HepG2 (cell line): Measurements from ENCODE around the gene SATB1. TPM values are rescaled to one million over a fixed set of nuclear protein-coding genes. Genes with fewer than 3 reads are reported as not detected.

Source experiments
- ATAC-seq: fragments of 200-7000 bp; cut with Tn5 transposase; 3 replicates; pipeline ENCODE4 v1.9.1; 2020; ENCODE audit warnings: mild to moderate bottlenecking, moderate library complexity
- BruUV-seq: library from RNA; stranded (reverse); fragments of 400-500 nt; replicated peaks from 2 replicates; lab custom pipeline; 2021; lab: Mats Ljungman, UMichigan
- CTCF ChIA-PET: fragments of 300-600 bp; formaldehyde crosslinking; extraction: SDS; loops from one replicate; lab custom pipeline; 2021; ENCODE audit warnings: low total read pairs, inconsistent platforms, low intra/inter-chr PET ratio; lab: Yijun Ruan, JAX
- POLR2A ChIA-PET: fragments of 350-600 bp; sonication (Branson Sonifier 250); formaldehyde crosslinking; loops from one replicate; lab custom pipeline; 2020; ENCODE audit warnings: antibody characterized with exemption, inconsistent platforms; lab: Yijun Ruan, JAX
- DNase-seq: peaks from one replicate; pipeline ENCODE4 v3.0.0-alpha.2; 2015; ENCODE audit warnings: low spot score
- FAIRE-seq: peaks from 3 replicates; lab custom pipeline; 2011; peaks lifted over from hg19 to GRCh38; lab: Jason Lieb, UNC
- H2AFZ ChIP-seq: one replicate; pipeline ENCODE4 v1.6.1; 2011; ENCODE audit warnings: low read length, inconsistent platforms
- H3K27ac ChIP-seq: fragments of 300-600 bp; 3 replicates; pipeline ENCODE4 v1.8.0; 2011; ENCODE audit warnings: mixed run types, mild to moderate bottlenecking, mixed read lengths, low read length, inconsistent platforms; ENCODE audit not compliant: insufficient read depth; ENCODE audit errors: extremely low read length
- H3K27me3 ChIP-seq, 2 experiments: fragments of 200-600 bp in 1 of 2; 2 replicates in 1 of 2; 3 replicates in 1 of 2; pipeline versions ENCODE4 v1.6.0 to v1.8.0; 2011; ENCODE audit warnings: low read length in 2 of 2, mild to moderate bottlenecking in 2 of 2, moderate library complexity in 2 of 2, inconsistent platforms in 1 of 2; ENCODE audit not compliant: insufficient read depth in 2 of 2, control insufficient read depth in 1 of 2
- H3K36me3 ChIP-seq, 2 experiments: fragments of 200-600 bp in 1 of 2; replicated peaks in 1 of 2; 2 replicates in 1 of 2; 3 replicates in 1 of 2; pipeline versions ENCODE4 v1.5.1 to v1.8.0; 2011; ENCODE audit warnings: low read length in 2 of 2, inconsistent platforms in 1 of 2; ENCODE audit not compliant: insufficient read depth in 2 of 2, control insufficient read depth in 1 of 2
- H3K4me1 ChIP-seq: 2 replicates; pipeline ENCODE4 v1.5.1; 2012; ENCODE audit warnings: low read length, inconsistent platforms; ENCODE audit not compliant: insufficient read depth
- H3K4me2 ChIP-seq: 2 replicates; pipeline ENCODE4 v1.6.0; 2011; ENCODE audit warnings: low read depth, low read length, inconsistent platforms
- H3K4me3 ChIP-seq, 3 experiments: fragments of 200-600 bp in 1 of 3; sonication (generic), shearing (Covaris generic) in 1 of 3; replicated peaks in 1 of 3; 2 replicates each; pipeline ENCODE4 v1.5.1; 2011 to 2016; ENCODE audit warnings: low read length in 3 of 3, inconsistent platforms in 2 of 3, low read depth in 2 of 3, mild to moderate bottlenecking in 2 of 3, control low read depth in 1 of 3, mixed read lengths in 1 of 3; ENCODE audit not compliant: insufficient read depth in 1 of 3
- H3K79me2 ChIP-seq: one replicate; pipeline ENCODE4 v1.6.1; 2011; ENCODE audit warnings: low read length, inconsistent platforms; ENCODE audit not compliant: insufficient read depth
- H3K9ac ChIP-seq: 2 replicates; pipeline ENCODE4 v1.6.0; 2011; ENCODE audit warnings: mild to moderate bottlenecking, low read depth, low read length, inconsistent platforms; ENCODE audit not compliant: insufficient read depth
- H3K9me3 ChIP-seq: 2 replicates; pipeline ENCODE4 v1.5.1; 2012; ENCODE audit warnings: mild to moderate bottlenecking, low read length
- H4K20me1 ChIP-seq: 2 replicates; pipeline ENCODE4 v1.6.0; 2011; ENCODE audit warnings: inconsistent platforms, mild to moderate bottlenecking, low read length, moderate library complexity; ENCODE audit not compliant: insufficient read depth
- EP300 ChIP-seq, 3 experiments: sonication (generic) in 1 of 3; formaldehyde crosslinking in 1 of 3; IDR thresholded peaks; 2 replicates each; pipeline versions ENCODE4 v1.5.1 to v1.6.1; 2011 to 2020; ENCODE audit warnings: low read depth in 2 of 3, low read length in 2 of 3, borderline replicate concordance in 1 of 3, improper control_type of control experiment in 1 of 3, mild to moderate bottlenecking in 1 of 3, missing genetic modification reagents in 1 of 3, moderate library complexity in 1 of 3
- HMG20B ChIP-seq: conservative IDR thresholded peaks from 2 replicates; pipeline ENCODE4 v1.6.1; 2016; ENCODE audit warnings: missing genetic modification reagents, missing compliant biosample characterization
- JUNB ChIP-seq: sonication (generic); formaldehyde crosslinking; IDR thresholded peaks from 2 replicates; pipeline ENCODE4 v1.8.0; 2022; ENCODE audit warnings: missing genetic modification reagents, mild to moderate bottlenecking, borderline replicate concordance
- LBX2 ChIP-seq: sonication (generic); formaldehyde crosslinking; IDR thresholded peaks from 2 replicates; pipeline ENCODE4 v1.5.0; 2020; ENCODE audit warnings: missing genetic modification reagents, mild to moderate bottlenecking, borderline replicate concordance
- PATZ1 ChIP-seq: sonication (generic); formaldehyde crosslinking; IDR thresholded peaks from 2 replicates; pipeline ENCODE4 v1.4.0; 2020; ENCODE audit warnings: missing genetic modification reagents
- ZBTB49 ChIP-seq: sonication (generic); formaldehyde crosslinking; IDR thresholded peaks from 2 replicates; pipeline ENCODE4 v1.4.0; 2020; ENCODE audit warnings: missing genetic modification reagents, borderline replicate concordance
- ZNF142 ChIP-seq: sonication (generic); formaldehyde crosslinking; IDR thresholded peaks from 2 replicates; pipeline ENCODE4 v1.4.0; 2020; ENCODE audit warnings: missing genetic modification reagents
- ZNF564 ChIP-seq: sonication (generic); formaldehyde crosslinking; IDR thresholded peaks from 2 replicates; pipeline ENCODE4 v1.8.1; 2023; ENCODE audit warnings: mild to moderate bottlenecking, missing genetic modification reagents
- ZNF75D ChIP-seq: sonication (generic); formaldehyde crosslinking; IDR thresholded peaks from 2 replicates; pipeline ENCODE4 v1.8.1; 2023; ENCODE audit warnings: missing genetic modification reagents, mild to moderate bottlenecking, borderline replicate concordance
- WGBS: methylation state at CpG from one replicate; pipeline ENCODE4 v1.1.6; 2017; ENCODE audit warnings: low lambda C conversion rate; 5-methylcytosine and 5-hydroxymethylcytosine counted together
- in situ Hi-C: cut with HindIII; loops from 2 replicates; pipeline ENCODE4 v1.10.0; 2017; ENCODE audit warnings: low pct_unique_long_range_greater_than_20kb; ENCODE audit not compliant: extremely low pct_ligation_motif_present
- intact Hi-C: fragments of 100-400 bp; cut with micrococcal nuclease; formaldehyde crosslinking; loops from one replicate; pipeline ENCODE4 v1.10.0; 2022; ENCODE audit not compliant: unreplicated experiment
- polyA plus RNA-seq, 8 experiments: library from polyadenylated mRNA; depleted of rRNA in 3 of 8; stranded (reverse) in 7 of 8; unstranded in 1 of 8; fragments of >200 nt; fragmentation: Illumina TruSeq in 4 of 8; extraction: Trizol in 4 of 8; gene quantifications; 2 replicates each; pipeline versions ENCODE4 v1.2.1 to v1.2.3, GENCODE V29; 2011 to 2016; ENCODE audit warnings: low read depth in 4 of 8, missing spikeins in 1 of 8, mixed read lengths in 1 of 8; ENCODE audit not compliant: insufficient read depth in 1 of 8
- total RNA-seq, 5 experiments: library from RNA; depleted of rRNA; stranded (reverse); fragments of >200 nt; fragmentation: Illumina TruSeq; extraction: Trizol; gene quantifications; 2 replicates each; pipeline ENCODE4 v1.2.3, GENCODE V29; 2016; ENCODE audit warnings: low read depth in 1 of 5

Gene SATB1
- total and polyA plus RNA-seq, 2 of the 13 experiments (the other 11 are each of a cell fraction or from before 2014, with no cell fraction given): 0.03 TPM; not detected in 1

- peak; percentile 14; the same call in 1 of the 2 replicates for TF ChIP-seq PATZ1
- TF ChIP-seq ZNF564 (CRISPR knock-in tag): no peak
- no peak for TF ChIP-seq ZBTB49
- no peak for TF ChIP-seq JUNB (CRISPR knock-in tag)
- TF ChIP-seq HMG20B: no peak
These were observed 610 bp upstream of the SATB1 start (continued) for GRCh38 chr3:18425641-18426257.

GRCh38 chr3:18424213-18424728 is 868 bp downstream of the SATB1 start:
- BruUV-seq: no TSS peak
- POLR2A ChIA-PET: no interaction called here
- TF ChIP-seq EP300 (IDR thresholded peaks at IDR 0.05; ENCODE audit: low read depth in 2 of 2, low read length in 2 of 2) (no peak), EP300 (CRISPR knock-in tag; IDR thresholded peaks at IDR 0.05; ENCODE audit: borderline replicate concordance) (no peak), LBX2 (CRISPR knock-in tag) (no peak), ZNF75D (no peak), ZNF142 (no peak)

More at GRCh38 chr3:18424213-18424728, 868 bp downstream of the SATB1 start:
- H3K9me3 ChIP-seq: no peaks in the 10 kb centered on the region
- H3K79me2 ChIP-seq: no peaks in the 10 kb centered on the region
- peaks cover 11% of the 10 kb centered on the region for H3K4me1 ChIP-seq
- FAIRE-seq (no peak), DNase-seq (no peak), ATAC-seq (peak; percentile 51)
- in situ Hi-C loops: no loop called here
- H3K9ac ChIP-seq: no peak overlapping the region
- peaks cover 3 to 36% of the 10 kb centered on the region in 2 experiments for H3K27me3 ChIP-seq
- H2AFZ ChIP-seq: no peak overlapping the region
- WGBS: 5% methylated on average over 18 of the region's 27 CpGs
- H3K36me3 ChIP-seq: no peaks in the 10 kb centered on the region
- peak overlapping the region; percentile 74 for H3K4me2 ChIP-seq
- intact Hi-C loops: no loop called here
- peak overlapping the region; percentile 57 to 75 (median 62); a peak in 5 of 6 replicates for H3K4me3 ChIP-seq
- H4K20me1 ChIP-seq: no peaks in the 10 kb centered on the region
- CTCF ChIA-PET: no interaction called here
- no peak overlapping the region for H3K27ac ChIP-seq
